Measurements from ENCODE around the gene KCNF1.

KCNF1 gene

GRCh38 chr2:10905006-10905861, 6.5 kb upstream of the KCNF1 start:
- Histone ChIP-seq H3K4me3 (ENCODE audit: low read depth, low read length) (no peak overlapping the region), H3K27ac (ENCODE audit: low read depth, low read length) (no peak overlapping the region), H3K4me1 (ENCODE audit: control insufficient read depth, insufficient read depth, low read length) (peaks cover 10% of the 10 kb centered on the region; the same call in 1 of the 2 replicates), H3K27me3 (ENCODE audit: control insufficient read depth, insufficient read depth, low read length) (no peaks in the 10 kb centered on the region), H3K36me3 (ENCODE audit: control insufficient read depth, insufficient read depth, low read length) (no peaks in the 10 kb centered on the region), H3K9ac (ENCODE audit: low read length) (no peak overlapping the region), H3K9me3 (ENCODE audit: control insufficient read depth, insufficient read depth, low read depth, low read length) (peaks cover 11% of the 10 kb centered on the region)

GRCh38 chr2:10905862-10906143, 5.9 kb upstream of the KCNF1 start:
- Histone ChIP-seq H3K36me3 (ENCODE audit: control insufficient read depth, insufficient read depth, low read length) (no peaks in the 10 kb centered on the region), H3K9ac (ENCODE audit: low read length) (no peak overlapping the region), H3K4me1 (ENCODE audit: control insufficient read depth, insufficient read depth, low read length) (peaks cover 11% of the 10 kb centered on the region; the same call in 1 of the 2 replicates), H3K27me3 (ENCODE audit: control insufficient read depth, insufficient read depth, low read length) (peaks cover 3% of the 10 kb centered on the region), H3K27ac (ENCODE audit: low read depth, low read length) (no peak overlapping the region), H3K4me3 (ENCODE audit: low read depth, low read length) (no peak overlapping the region), H3K9me3 (ENCODE audit: control insufficient read depth, insufficient read depth, low read depth, low read length) (peaks cover 11% of the 10 kb centered on the region)

- Histone ChIP-seq H3K9ac (ENCODE audit: low read length) (no peak overlapping the region), H3K4me1 (ENCODE audit: control insufficient read depth, insufficient read depth, low read length) (peaks cover 14% of the 10 kb centered on the region; the same call in 1 of the 2 replicates), H3K27ac (ENCODE audit: low read depth, low read length) (no peak overlapping the region), H3K27me3 (ENCODE audit: control insufficient read depth, insufficient read depth, low read length) (peaks cover 15% of the 10 kb centered on the region), H3K9me3 (ENCODE audit: control insufficient read depth, insufficient read depth, low read depth, low read length) (peaks cover 11% of the 10 kb centered on the region), H3K36me3 (ENCODE audit: control insufficient read depth, insufficient read depth, low read length) (no peaks in the 10 kb centered on the region), H3K4me3 (ENCODE audit: low read depth, low read length) (no peak overlapping the region)
These were observed 4.7 kb upstream of the KCNF1 start for GRCh38 chr2:10906926-10907625.

GRCh38 chr2:10908195-10908594, 3.5 kb upstream of the KCNF1 start:
- Histone ChIP-seq H3K4me1 (ENCODE audit: control insufficient read depth, insufficient read depth, low read length) (peaks cover 17% of the 10 kb centered on the region; the same call in 1 of the 2 replicates), H3K27me3 (ENCODE audit: control insufficient read depth, insufficient read depth, low read length) (peaks cover 26% of the 10 kb centered on the region), H3K27ac (ENCODE audit: low read depth, low read length) (no peak overlapping the region), H3K4me3 (ENCODE audit: low read depth, low read length) (no peak overlapping the region), H3K9me3 (ENCODE audit: control insufficient read depth, insufficient read depth, low read depth, low read length) (peaks cover 11% of the 10 kb centered on the region), H3K9ac (ENCODE audit: low read length) (no peak overlapping the region), H3K36me3 (ENCODE audit: control insufficient read depth, insufficient read depth, low read length) (no peaks in the 10 kb centered on the region)

GRCh38 chr2:10909050-10909995, 2.4 kb upstream of the KCNF1 start:
- Histone ChIP-seq H3K4me1 (ENCODE audit: control insufficient read depth, insufficient read depth, low read length) (peaks cover 25% of the 10 kb centered on the region; the same call in 1 of the 2 replicates), H3K9me3 (ENCODE audit: control insufficient read depth, insufficient read depth, low read depth, low read length) (peaks cover 10% of the 10 kb centered on the region), H3K27me3 (ENCODE audit: control insufficient read depth, insufficient read depth, low read length) (peaks cover 35% of the 10 kb centered on the region), H3K4me3 (ENCODE audit: low read depth, low read length) (no peak overlapping the region), H3K27ac (ENCODE audit: low read depth, low read length) (no peak overlapping the region), H3K9ac (ENCODE audit: low read length) (no peak overlapping the region), H3K36me3 (ENCODE audit: control insufficient read depth, insufficient read depth, low read length) (no peaks in the 10 kb centered on the region)

- Histone ChIP-seq H3K4me3 (ENCODE audit: low read depth, low read length) (no peak overlapping the region), H3K9ac (ENCODE audit: low read length) (no peak overlapping the region), H3K27me3 (ENCODE audit: control insufficient read depth, insufficient read depth, low read length) (peaks cover 39% of the 10 kb centered on the region), H3K4me1 (ENCODE audit: control insufficient read depth, insufficient read depth, low read length) (peaks cover 29% of the 10 kb centered on the region), H3K36me3 (ENCODE audit: control insufficient read depth, insufficient read depth, low read length) (no peaks in the 10 kb centered on the region), H3K9me3 (ENCODE audit: control insufficient read depth, insufficient read depth, low read depth, low read length) (peaks cover 4% of the 10 kb centered on the region; the same call in 1 of the 2 replicates), H3K27ac (ENCODE audit: low read depth, low read length) (no peak overlapping the region)
These were observed 1.8 kb upstream of the KCNF1 start for GRCh38 chr2:10909996-10910341.

- Histone ChIP-seq H3K27ac (ENCODE audit: low read depth, low read length) (no peak overlapping the region), H3K36me3 (ENCODE audit: control insufficient read depth, insufficient read depth, low read length) (no peaks in the 10 kb centered on the region)
These were observed 1.1 kb upstream of the KCNF1 start for GRCh38 chr2:10910625-10911024.

GRCh38 chr2:10912076-10912731, 470 bp downstream of the KCNF1 start:
- peak overlapping the region; percentile 71 for H3K4me3 ChIP-seq (ENCODE audit: low read depth, low read length)
- peak overlapping the region; percentile 22 for H3K9ac ChIP-seq (ENCODE audit: low read length)

More at GRCh38 chr2:10910625-10911024, 1.1 kb upstream of the KCNF1 start:
- Histone ChIP-seq H3K4me1 (ENCODE audit: control insufficient read depth, insufficient read depth, low read length) (peaks cover 31% of the 10 kb centered on the region), H3K27me3 (ENCODE audit: control insufficient read depth, insufficient read depth, low read length) (peaks cover 39% of the 10 kb centered on the region), H3K9ac (ENCODE audit: low read length) (no peak overlapping the region), H3K4me3 (ENCODE audit: low read depth, low read length) (no peak overlapping the region), H3K9me3 (ENCODE audit: control insufficient read depth, insufficient read depth, low read depth, low read length) (peaks cover 1% of the 10 kb centered on the region; the same call in 1 of the 2 replicates)

GRCh38 chr2:10912796-10913455, 1.2 kb downstream of the KCNF1 start:
- Histone ChIP-seq H3K36me3 (ENCODE audit: control insufficient read depth, insufficient read depth, low read length) (no peaks in the 10 kb centered on the region), H3K9ac (ENCODE audit: low read length) (no peak overlapping the region), H3K27ac (ENCODE audit: low read depth, low read length) (no peak overlapping the region), H3K9me3 (ENCODE audit: control insufficient read depth, insufficient read depth, low read depth, low read length) (no peaks in the 10 kb centered on the region), H3K4me3 (ENCODE audit: low read depth, low read length) (peak overlapping the region; percentile 71), H3K27me3 (ENCODE audit: control insufficient read depth, insufficient read depth, low read length) (peaks cover 39% of the 10 kb centered on the region), H3K4me1 (ENCODE audit: control insufficient read depth, insufficient read depth, low read length) (peaks cover 38% of the 10 kb centered on the region)

More at GRCh38 chr2:10912076-10912731, 470 bp downstream of the KCNF1 start:
- peaks cover 38% of the 10 kb centered on the region for H3K4me1 ChIP-seq (ENCODE audit: control insufficient read depth, insufficient read depth, low read length)
- no peak overlapping the region for H3K27ac ChIP-seq (ENCODE audit: low read depth, low read length)
- H3K27me3 ChIP-seq (ENCODE audit: control insufficient read depth, insufficient read depth, low read length), result peaks cover 39% of the 10 kb centered on the region
- H3K9me3 ChIP-seq (ENCODE audit: control insufficient read depth, insufficient read depth, low read depth, low read length), result no peaks in the 10 kb centered on the region
- no peaks in the 10 kb centered on the region for H3K36me3 ChIP-seq (ENCODE audit: control insufficient read depth, insufficient read depth, low read length)

Data from HUES6 (cell line).